ENCODE measurements around the gene NRF1. TPM values are rescaled to one million over a fixed set of nuclear protein-coding genes. Genes with fewer than 3 reads are reported as not detected.
A peak's percentile ranks its signal among the peaks of the same experiment; 100 is the strongest.

Gene NRF1
- total and polyA plus RNA-seq, 10 of the 15 experiments (the other 5 are each of a cell fraction or from before 2014, with no cell fraction given), result 3.5 to 23.1 (median 13.5) TPM

- TF ChIP-seq SKIL (IDR thresholded peaks at IDR 0.05; ENCODE audit: low read depth, poor library complexity, severe bottlenecking) (no peak), NFXL1 (IDR thresholded peaks at IDR 0.05; ENCODE audit: borderline replicate concordance) (no peak), RB1 (IDR thresholded peaks at IDR 0.05; ENCODE audit: borderline replicate concordance) (no peak)
Measured at GRCh38 chr7:129616530-129616929, 5.0 kb downstream of the NRF1 start (continued).

- SMC1A ChIA-PET (ENCODE audit: uncharacterized antibody, unreplicated experiment), result interaction anchor here (0.9 to 6.3 kb wide), 11 partner anchors 10 to 393 kb away, joined by 3 to 48 read pairs (median 4); no protein-coding TSS in a partner anchor
- H3K79me2 ChIP-seq (ENCODE audit: control insufficient read depth, insufficient read depth, low read length), result peaks cover 93% of the 10 kb centered on the region
- TF ChIP-seq GATAD2B (conservative IDR thresholded peaks at IDR 0.05; ENCODE audit: low read depth) (no peak), YY1 (IDR thresholded peaks at IDR 0.05; ENCODE audit: low read depth, low read length) (no peak), E2F8 (IDR thresholded peaks at IDR 0.05; ENCODE audit: low read depth, partially characterized antibody) (no peak), NFYA (IDR thresholded peaks at IDR 0.05; ENCODE audit: borderline replicate concordance, low read depth, low read length) (no peak), NBN (IDR thresholded peaks at IDR 0.05) (no peak), NFIC (IDR thresholded peaks at IDR 0.05; ENCODE audit: low read depth, low read length) (no peak), SPI1 (IDR thresholded peaks at IDR 0.05; ENCODE audit: borderline replicate concordance, insufficient read depth, low read depth, low read length) (no peak; the same call in 1 of the 2 replicates), KDM1A (IDR thresholded peaks at IDR 0.05; ENCODE audit: borderline replicate concordance) (no peak), USF2 (IDR thresholded peaks at IDR 0.05; ENCODE audit: borderline replicate concordance, low read depth, low read length) (no peak), STAT3 (IDR thresholded peaks at IDR 0.05; ENCODE audit: low read depth, low read length) (no peak)
- H3K4me2 ChIP-seq (ENCODE audit: control insufficient read depth, insufficient read depth), result peak overlapping the region; percentile 21
- POLR2A ChIA-PET, result interaction anchor here (0.9 to 2.8 kb wide), 3 partner anchors 12 to 247 kb away, joined by 3 to 11 read pairs (median 5); no protein-coding TSS in a partner anchor
- peaks cover 17% of the 10 kb centered on the region; the same call in 1 of the 2 replicates for H3K4me1 ChIP-seq (ENCODE audit: control insufficient read depth, insufficient read depth, low read length)
- no peak for FAIRE-seq
- in situ Hi-C loops (cut with MboI) (no loop called here), intact Hi-C loops (cut with micrococcal nuclease; ENCODE audit: unreplicated experiment) (loop anchor here (10.0 kb wide), 2 partner anchors 392 to 682 kb away; partner anchors contain the start of genes AHCYL2 and IRF5)
- H3K9ac ChIP-seq (ENCODE audit: control insufficient read depth, insufficient read depth, low read length), result no peak overlapping the region
- H4K20me1 ChIP-seq (ENCODE audit: control insufficient read depth, insufficient read depth), result no peaks in the 10 kb centered on the region
- H2AFZ ChIP-seq (ENCODE audit: control insufficient read depth, low read depth, low read length), result no peak overlapping the region
- no peaks in the 10 kb centered on the region for H3K9me3 ChIP-seq (replicated peaks; ENCODE audit: control insufficient read depth, insufficient read depth, low read length)
- H3K27ac ChIP-seq (ENCODE audit: control insufficient read depth, insufficient read depth), result no peak overlapping the region
- BruUV-seq (replicated peaks), result no TSS peak
- DNase-seq (ENCODE audit: low read depth, low spot score), result no peak
- CTCF ChIA-PET, result interaction anchor here (0.8 to 15.2 kb wide), 7 partner anchors 9 to 878 kb away, joined by 3 to 328 read pairs (median 3); partner anchors contain the start of gene CALU
- H3K27me3 ChIP-seq (replicated peaks in 1 of 2; ENCODE audit: control insufficient read depth in 2 of 2, insufficient read depth in 2 of 2, low read length in 1 of 2), result no peaks in the 10 kb centered on the region
- WGBS (ENCODE audit: insufficient coverage, insufficient replicate concordance, low lambda C conversion rate, missing lambda C conversion rate), result 93% methylated on average over 3 of the region's 3 CpGs
- no peak for ATAC-seq
- no peaks in the 10 kb centered on the region for H3K36me3 ChIP-seq (ENCODE audit: control insufficient read depth in 2 of 2, insufficient read depth in 2 of 2, low read length in 1 of 2)
- RAD21 ChIA-PET (ENCODE audit: unreplicated experiment), result interaction anchor here (1.1 to 4.1 kb wide), 4 partner anchors 16 to 249 kb away, joined by 4 to 38 read pairs (median 7); no protein-coding TSS in a partner anchor
- no peak overlapping the region; the same call in 1 of the 2 replicates for H3K4me3 ChIP-seq
Measured at GRCh38 chr7:129617178-129617577, 5.7 kb downstream of the NRF1 start.
